Prostate gland (tissue), 2 donors: ENCODE data around the gene ANTXR1. TPM values are rescaled to one million over a fixed set of nuclear protein-coding genes. Genes with fewer than 3 reads are reported as not detected.

ENCODE experiments used
- DNase-seq: peaks from one replicate; pipeline ENCODE4 v3.0.0-alpha.2; 2019; ENCODE audit warnings: low spot score
- H3K27ac ChIP-seq, 2 donors: fragments of 200-600 bp; sonication (generic); 2 replicates each; pipeline ENCODE4 v1.5.1; 2017 to 2019
- H3K27me3 ChIP-seq: fragments of 200-600 bp; sonication (generic); replicated peaks from 2 replicates; pipeline ENCODE4 v1.5.1; 2019; ENCODE audit not compliant: insufficient read depth
- H3K36me3 ChIP-seq, 2 donors: fragments of 200-600 bp; sonication (generic); 1 replicate in 1 of 2; 2 replicates in 1 of 2; pipeline versions ENCODE4 v1.5.1 to v1.8.1; 2017 to 2019
- H3K4me1 ChIP-seq: fragments of 200-600 bp; sonication (generic); replicated peaks from 2 replicates; pipeline ENCODE4 v1.5.1; 2019
- H3K4me3 ChIP-seq, 2 donors: fragments of 200-600 bp; sonication (generic); 2 replicates each; pipeline ENCODE4 v1.5.1; 2017 to 2019
- H3K9me3 ChIP-seq: fragments of 200-600 bp; sonication (generic); 2 replicates; pipeline ENCODE4 v1.5.1; 2017
- POLR2A ChIP-seq: fragments of 450-650 bp; IDR thresholded peaks from one replicate; pipeline ENCODE4 v1.6.1; 2016; ENCODE audit warnings: antibody characterized with exemption, mild to moderate bottlenecking
- POLR2AphosphoS5 ChIP-seq: sonication (generic); formaldehyde crosslinking; IDR thresholded peaks from one replicate; pipeline ENCODE4 v1.6.1; 2017; ENCODE audit warnings: antibody characterized with exemption
- WGBS: methylation state at CpG from one replicate; pipeline ENCODE4 v1.1.5; 2018; 5-methylcytosine and 5-hydroxymethylcytosine counted together
- intact Hi-C: fragments of 100-400 bp; cut with DNase I; formaldehyde crosslinking; loops from one replicate; pipeline ENCODE4 v1.14.2; 2022
- total RNA-seq, 2 donors: library from RNA; depleted of rRNA; stranded (reverse); fragments of >200 nt; gene quantifications; one replicate each; pipeline ENCODE4 v1.1.0, GENCODE V29; 2016
- TF ChIP-seq, protein P1 (sequence below), 4 experiments: fragments of 200-600 bp in 2 of 4; fragments of 450-650 bp in 2 of 4; sonication (generic) in 2 of 4; IDR thresholded peaks; 1 replicate in 3 of 4; 2 replicates in 1 of 4; pipeline ENCODE4 v1.5.1; 2016 to 2019; ENCODE audit warnings: antibody characterized with exemption in 4 of 4, mild to moderate bottlenecking in 2 of 4, moderate library complexity in 2 of 4

Gene ANTXR1
- total RNA-seq, 2 donors from 2014 or later = 25.8 to 48.7 TPM

DNA sequence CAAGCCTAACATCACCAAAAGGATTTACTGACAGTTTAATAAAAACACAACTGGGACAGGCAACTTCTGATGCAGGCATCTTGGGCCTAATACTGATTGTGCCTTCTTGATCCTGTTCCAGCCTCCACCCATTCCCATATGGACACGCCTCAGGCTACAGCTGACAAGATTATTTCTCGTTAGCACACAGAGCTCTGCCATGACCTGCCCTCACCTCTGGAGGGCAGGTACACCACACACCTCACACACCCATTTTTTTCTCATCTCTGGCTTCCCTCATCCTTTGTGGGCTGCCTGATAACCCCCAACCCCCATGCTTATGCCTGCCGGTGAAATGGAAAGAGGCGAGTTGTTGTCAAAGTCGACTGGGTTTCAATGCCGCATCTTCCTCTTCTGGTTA, 147.0 kb downstream of the ANTXR1 start:
- 80% methylated on average over 6 of the region's 6 CpGs for WGBS
- no peak overlapping the region for H3K27ac ChIP-seq
- no peaks in the 10 kb centered on the region for H3K4me1 ChIP-seq
- H3K36me3 ChIP-seq = no peaks in the 10 kb centered on the region
- intact Hi-C loops = no loop called here
- TF ChIP-seq, protein P1, sequence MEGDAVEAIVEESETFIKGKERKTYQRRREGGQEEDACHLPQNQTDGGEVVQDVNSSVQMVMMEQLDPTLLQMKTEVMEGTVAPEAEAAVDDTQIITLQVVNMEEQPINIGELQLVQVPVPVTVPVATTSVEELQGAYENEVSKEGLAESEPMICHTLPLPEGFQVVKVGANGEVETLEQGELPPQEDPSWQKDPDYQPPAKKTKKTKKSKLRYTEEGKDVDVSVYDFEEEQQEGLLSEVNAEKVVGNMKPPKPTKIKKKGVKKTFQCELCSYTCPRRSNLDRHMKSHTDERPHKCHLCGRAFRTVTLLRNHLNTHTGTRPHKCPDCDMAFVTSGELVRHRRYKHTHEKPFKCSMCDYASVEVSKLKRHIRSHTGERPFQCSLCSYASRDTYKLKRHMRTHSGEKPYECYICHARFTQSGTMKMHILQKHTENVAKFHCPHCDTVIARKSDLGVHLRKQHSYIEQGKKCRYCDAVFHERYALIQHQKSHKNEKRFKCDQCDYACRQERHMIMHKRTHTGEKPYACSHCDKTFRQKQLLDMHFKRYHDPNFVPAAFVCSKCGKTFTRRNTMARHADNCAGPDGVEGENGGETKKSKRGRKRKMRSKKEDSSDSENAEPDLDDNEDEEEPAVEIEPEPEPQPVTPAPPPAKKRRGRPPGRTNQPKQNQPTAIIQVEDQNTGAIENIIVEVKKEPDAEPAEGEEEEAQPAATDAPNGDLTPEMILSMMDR (IDR thresholded peaks at IDR 0.05) = no peak
- TF ChIP-seq POLR2AphosphoS5 (no peak), POLR2A (no peak)
- H3K4me3 ChIP-seq = no peak overlapping the region
- no peak for DNase-seq
- no peaks in the 10 kb centered on the region for H3K27me3 ChIP-seq
- no peaks in the 10 kb centered on the region for H3K9me3 ChIP-seq

DNA sequence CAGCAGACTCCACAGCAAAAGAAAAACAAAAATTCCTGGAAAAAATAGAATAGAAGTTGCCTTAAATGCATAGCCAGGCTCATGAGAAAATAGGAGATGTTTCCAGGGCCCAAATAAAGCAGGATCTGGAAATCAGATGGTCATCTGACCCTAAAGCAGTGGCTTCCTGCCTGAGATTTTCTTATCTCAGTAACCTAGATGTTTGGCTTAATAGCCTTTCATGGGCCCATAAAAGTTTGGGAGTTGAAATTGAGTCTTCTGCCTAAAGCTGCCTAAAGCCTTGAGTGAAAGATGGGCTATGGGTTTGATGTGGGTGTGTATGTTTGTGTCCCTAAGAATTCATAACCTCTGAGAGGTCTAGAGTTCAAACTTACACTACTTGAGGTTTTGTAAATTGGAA, 149.1 kb downstream of the ANTXR1 start:
- intact Hi-C loops = no loop called here
- no peak for DNase-seq
- no peaks in the 10 kb centered on the region for H3K4me1 ChIP-seq
- no peaks in the 10 kb centered on the region for H3K36me3 ChIP-seq
- H3K4me3 ChIP-seq = no peak overlapping the region
- no peaks in the 10 kb centered on the region for H3K27me3 ChIP-seq
- TF ChIP-seq, protein P1 (IDR thresholded peaks at IDR 0.05) = no peak
- TF ChIP-seq POLR2AphosphoS5 = no peak
- no peak for TF ChIP-seq POLR2A
- H3K27ac ChIP-seq = no peak overlapping the region
- no peaks in the 10 kb centered on the region for H3K9me3 ChIP-seq

DNA sequence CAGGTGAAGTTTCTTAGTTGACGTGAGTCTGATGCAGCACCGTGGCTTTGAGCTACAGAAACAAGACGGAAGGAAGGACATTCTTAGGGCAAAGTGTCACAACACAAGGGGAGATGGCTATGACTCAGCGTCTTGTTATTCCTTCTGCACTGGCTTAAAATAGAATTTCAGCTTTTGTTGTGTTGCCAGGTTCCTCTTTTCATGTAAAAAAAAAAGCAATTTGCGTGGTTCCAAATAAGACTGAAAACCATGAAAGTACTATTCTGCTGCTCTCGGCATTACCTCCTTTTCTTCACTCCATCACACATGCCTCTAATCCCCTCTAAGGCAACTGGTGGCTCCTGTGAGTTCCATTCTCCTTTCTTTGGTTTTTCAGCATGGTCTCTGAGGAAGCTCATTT, 150.1 kb downstream of the ANTXR1 start:
- Histone ChIP-seq H3K27ac (no peak overlapping the region), H3K4me3 (no peak overlapping the region), H3K4me1 (no peaks in the 10 kb centered on the region), H3K9me3 (no peaks in the 10 kb centered on the region), H3K27me3 (no peaks in the 10 kb centered on the region), H3K36me3 (no peaks in the 10 kb centered on the region)
- intact Hi-C loops = no loop called here
- TF ChIP-seq, protein P1 (IDR thresholded peaks at IDR 0.05) = no peak
- peak; percentile 52 for TF ChIP-seq POLR2AphosphoS5
- 35% methylated on average over 6 of the region's 6 CpGs for WGBS
- no peak for DNase-seq

DNA sequence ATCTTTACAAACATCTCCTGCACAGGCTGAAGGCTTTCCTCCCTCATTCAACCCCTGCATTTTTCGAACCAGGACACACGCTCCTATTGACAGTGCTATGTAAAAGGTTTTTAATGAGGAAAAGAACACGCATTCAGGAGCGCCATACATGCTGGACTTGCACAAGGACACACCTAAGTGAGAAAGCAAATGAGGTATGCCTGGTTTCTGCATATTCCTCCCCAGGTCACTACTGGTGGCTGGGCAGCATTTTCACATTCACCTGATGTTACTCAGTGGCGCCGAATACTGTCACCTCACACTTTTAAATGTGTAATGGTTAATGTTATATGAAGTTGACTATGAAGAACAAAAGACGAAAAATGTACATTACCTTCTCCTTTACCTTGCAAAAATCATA, 150.6 kb downstream of the ANTXR1 start:
- H3K27me3 ChIP-seq = no peaks in the 10 kb centered on the region
- TF ChIP-seq POLR2AphosphoS5 = no peak
- TF ChIP-seq, protein P1 (IDR thresholded peaks at IDR 0.05) = no peak
- no peak for TF ChIP-seq POLR2A
- no peak overlapping the region for H3K27ac ChIP-seq
- DNase-seq = no peak
- no peak overlapping the region for H3K4me3 ChIP-seq
- intact Hi-C loops = no loop called here
- no peaks in the 10 kb centered on the region for H3K36me3 ChIP-seq
- H3K4me1 ChIP-seq = no peaks in the 10 kb centered on the region
- no peaks in the 10 kb centered on the region for H3K9me3 ChIP-seq
- 89% methylated on average over 7 of the region's 7 CpGs for WGBS

DNA sequence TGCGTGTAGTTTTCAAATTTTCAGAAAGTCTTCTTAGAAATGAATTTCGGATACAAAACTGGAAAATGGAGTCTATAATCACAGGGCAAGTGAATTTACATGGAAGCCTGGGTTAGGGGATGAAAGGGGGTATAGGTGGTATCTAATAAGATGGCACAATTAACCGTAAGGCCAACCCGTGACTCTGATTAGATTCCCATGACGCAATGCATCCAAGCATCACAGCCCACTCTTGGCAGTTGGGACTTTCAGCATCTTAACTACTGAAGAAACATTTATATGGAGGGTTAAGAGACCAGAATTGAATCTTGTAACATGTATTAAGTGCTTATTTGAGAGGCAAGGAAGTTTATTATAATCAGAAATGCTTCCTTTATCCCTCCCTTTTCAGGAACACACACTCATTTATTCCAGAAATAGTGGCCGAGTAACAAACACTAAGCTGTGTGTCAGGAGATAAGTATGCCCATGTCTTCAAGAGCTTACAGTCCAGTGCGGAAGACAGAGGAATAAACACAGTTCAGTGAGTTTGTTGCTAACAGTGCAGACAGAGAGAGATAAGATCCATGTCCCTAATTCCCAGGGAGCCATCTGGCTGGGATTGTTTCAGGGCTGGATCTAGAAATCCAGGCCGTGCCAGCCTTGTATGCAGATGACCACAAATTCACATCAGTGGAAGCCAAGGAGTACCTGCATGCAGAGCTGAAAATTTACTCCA, 151.2 kb downstream of the ANTXR1 start:
- Histone ChIP-seq H3K27ac (peak overlapping the region in 1 of 2 donors; percentile 22), H3K9me3 (no peaks in the 10 kb centered on the region), H3K4me3 (no peak overlapping the region), H3K27me3 (no peaks in the 10 kb centered on the region), H3K4me1 (no peaks in the 10 kb centered on the region), H3K36me3 (no peaks in the 10 kb centered on the region)
- no peak for DNase-seq
- intact Hi-C loops = no loop called here
- 77% methylated on average over 8 of the region's 8 CpGs for WGBS
- TF ChIP-seq, protein P1 (IDR thresholded peaks at IDR 0.05) = no peak
- TF ChIP-seq POLR2AphosphoS5 = peak; percentile 15
